ENCODE measurements around the gene SUSD3.

DNA sequence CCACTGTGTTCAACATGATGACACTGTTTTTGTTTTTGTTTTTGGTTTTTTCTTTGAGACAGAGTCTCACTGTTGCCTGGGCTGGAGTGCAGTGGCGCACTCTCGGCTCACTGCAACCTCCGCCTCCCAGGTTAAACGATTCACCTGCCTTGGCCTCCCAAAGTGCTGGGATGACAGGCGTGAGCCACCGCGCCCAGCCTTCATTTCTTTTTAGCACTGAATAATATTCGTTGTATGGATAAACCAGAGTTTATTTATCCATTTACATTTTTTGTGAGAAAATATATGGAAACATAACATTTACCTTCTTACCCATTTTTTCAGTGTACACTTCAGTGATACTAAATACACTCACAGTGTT, 41.8 kb downstream of the SUSD3 start:
- no peak for TF ChIP-seq POLR2AphosphoS5 (IDR thresholded peaks at IDR 0.05; ENCODE audit: borderline replicate concordance, low read depth, low read length)
- TF ChIP-seq EZH2 (IDR thresholded peaks at IDR 0.05) = no peak
- TF ChIP-seq FOXP2 (optimal IDR thresholded peaks at IDR 0.05; ENCODE audit: control extremely low read depth, extremely low read length, insufficient read depth) = no peak
